Suppressor macrophage (primary cell): Measurements from ENCODE around the gene WDR6.
A peak's percentile ranks its signal among the peaks of the same experiment; 100 is the strongest.

ENCODE experiments used
- DNase-seq, 4 experiments: peaks; one replicate each; pipeline ENCODE4 v3.0.0-alpha.2; 2020 to 2022

Gene WDR6

DNA sequence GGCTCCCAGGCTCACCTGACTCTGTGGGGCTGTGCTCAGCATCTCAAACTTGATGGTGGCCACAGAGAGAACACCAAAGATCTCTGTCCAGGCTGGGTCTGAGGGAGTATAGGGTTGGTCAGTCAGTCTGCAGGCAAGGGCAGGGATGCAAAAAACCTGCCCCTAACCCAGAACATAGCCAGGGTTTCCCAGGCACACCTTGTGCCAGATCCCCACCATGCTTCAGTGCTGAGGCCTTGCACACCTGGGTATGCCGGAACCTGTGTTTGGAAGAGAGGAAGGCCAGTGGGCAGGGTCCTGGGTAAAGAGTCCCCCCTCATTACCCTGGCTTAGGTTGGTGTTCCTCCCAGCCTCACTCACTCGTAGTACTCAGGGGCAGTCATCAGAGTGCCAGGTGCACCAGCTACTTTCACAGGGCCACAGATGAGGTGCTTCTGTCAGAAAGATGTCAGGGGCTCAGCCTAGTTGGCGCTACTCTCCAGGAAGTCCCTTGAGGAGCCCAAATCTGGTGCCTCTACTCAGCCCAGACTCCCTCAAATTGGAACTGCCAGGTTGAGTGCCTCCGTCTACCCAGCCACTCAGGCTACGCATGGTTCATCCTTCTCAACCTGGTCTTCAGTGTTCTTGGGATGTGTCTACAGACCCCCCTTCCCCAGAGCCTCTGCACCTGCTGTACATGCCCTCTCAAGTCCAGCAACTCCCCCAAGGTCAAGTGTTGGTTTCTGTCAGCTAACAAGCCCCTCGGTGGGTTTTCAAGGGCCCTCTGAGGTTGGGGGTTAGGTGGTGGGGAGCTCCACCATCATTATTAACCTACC is 9.4 kb downstream of the WDR6 start:
- DNase-seq, result no peak

DNA sequence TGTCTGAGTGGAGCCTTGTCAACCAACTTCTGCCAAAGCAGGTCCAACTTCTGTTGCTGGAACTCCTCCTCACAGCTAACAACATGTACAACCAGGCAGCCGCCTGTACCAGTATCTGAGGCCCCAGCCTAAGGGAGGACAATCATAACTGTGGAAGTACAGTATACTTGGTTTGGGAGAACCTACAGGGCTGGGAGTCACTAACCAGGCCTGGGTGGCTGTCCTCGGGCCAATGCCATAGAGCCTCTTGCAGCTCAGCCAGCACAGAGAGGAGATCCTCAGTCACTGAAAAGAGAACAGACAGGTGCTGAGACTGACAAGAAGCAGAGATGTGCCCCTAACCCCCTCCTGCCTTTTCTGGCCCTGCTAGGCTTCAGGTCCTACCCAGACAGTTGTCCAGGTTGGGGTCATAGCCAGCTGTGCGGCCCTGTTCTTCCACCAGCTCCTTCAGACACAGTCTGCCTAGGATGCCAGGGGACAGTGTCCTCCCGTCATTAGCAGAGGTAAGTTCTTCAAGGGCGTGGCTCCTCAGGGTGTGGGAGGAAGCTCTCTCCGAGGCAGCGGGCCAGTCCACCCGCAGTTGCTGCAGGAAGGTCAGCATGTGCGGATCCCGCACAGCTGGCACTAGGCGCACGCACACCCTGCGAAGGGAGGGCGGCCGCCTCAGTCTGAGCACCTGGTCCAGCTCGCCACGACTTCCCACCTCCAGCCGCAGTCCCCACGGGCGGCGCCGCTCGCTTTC is 10.2 kb downstream of the WDR6 start:
- DNase-seq, result peak in 3 of 4 experiments; percentile 21 to 52 (median 40)

DNA sequence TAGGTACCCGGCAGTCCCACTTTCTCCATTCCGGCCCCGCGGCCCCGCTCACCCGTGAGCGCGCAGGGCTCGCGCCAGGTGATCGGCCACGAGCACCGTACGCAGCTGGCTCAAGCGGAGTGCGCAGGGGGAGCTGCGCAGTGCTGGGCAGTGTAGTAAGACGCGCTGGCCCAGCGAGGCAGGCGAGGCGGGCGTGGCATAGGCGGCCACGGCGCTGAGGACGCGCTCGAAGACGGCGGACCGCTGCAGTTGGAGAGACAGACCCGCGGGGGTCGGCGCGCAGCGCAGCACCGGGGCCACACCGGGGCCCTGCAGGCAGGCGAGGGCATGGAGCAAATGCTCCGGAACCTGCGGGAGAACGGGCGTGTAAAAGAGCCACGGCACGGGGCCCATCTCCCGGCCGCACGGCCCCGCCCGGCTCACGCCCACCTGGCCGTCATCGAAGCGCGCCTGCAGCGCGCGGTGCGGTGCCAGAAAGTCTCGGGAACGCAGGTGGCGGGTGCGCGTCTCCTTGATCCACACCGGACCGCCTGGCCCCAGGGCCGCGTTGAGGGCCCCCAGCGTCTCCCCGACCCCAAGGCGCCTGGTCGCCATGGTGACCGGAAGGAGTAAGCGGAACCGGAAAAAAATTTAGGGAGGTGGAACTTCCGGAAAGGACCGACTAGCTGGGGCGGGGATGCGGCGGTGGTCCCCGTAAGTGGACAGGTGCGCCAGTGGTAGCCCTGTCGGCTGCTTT is 10.9 kb downstream of the WDR6 start, which contains the start of gene DALRD3:
Gene DALRD3, minus strand, starts transcription at position 610 of the 736 bp plus-strand sequence. Its CDS starts 16 bp downstream, at position 594.
- DNase-seq, result peak; percentile 58 to 81 (median 71)

DNA sequence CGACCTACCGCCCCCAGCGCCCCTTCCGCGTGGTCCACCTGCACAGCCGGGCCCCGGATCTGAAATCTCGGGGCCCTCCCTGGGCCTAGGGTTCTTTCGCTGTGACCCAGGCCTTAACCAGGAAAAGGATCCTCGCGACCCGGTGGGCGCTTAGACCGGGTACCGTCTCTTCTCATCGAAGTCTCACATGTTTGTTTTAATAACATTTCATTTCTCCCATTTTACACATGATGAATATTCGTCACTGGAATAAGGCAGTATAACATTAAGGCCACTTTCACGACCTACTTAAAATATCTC is 11.5 kb downstream of the WDR6 start:
- no peak for DNase-seq

DNA sequence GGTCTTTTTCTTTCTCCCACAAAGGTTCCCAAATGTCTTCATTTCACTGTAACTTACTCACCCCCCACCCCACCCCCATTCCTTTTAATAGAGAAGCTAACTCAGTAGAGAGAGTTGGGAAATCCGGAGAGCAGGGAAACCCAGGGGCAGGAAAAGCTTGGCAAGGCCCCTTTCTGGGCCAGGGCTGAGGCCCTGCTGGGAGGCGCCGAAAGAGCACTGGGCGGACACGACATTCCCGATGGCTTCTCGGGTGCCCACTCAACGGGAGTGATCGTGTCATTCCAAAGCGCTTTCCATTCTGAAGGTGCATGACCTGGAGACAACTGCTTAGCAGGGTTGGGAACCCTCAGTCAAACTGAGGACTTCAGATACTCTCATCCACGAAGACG is 12.7 kb downstream of the WDR6 start:
- DNase-seq, result peak; percentile 33 to 60 (median 53)

DNA sequence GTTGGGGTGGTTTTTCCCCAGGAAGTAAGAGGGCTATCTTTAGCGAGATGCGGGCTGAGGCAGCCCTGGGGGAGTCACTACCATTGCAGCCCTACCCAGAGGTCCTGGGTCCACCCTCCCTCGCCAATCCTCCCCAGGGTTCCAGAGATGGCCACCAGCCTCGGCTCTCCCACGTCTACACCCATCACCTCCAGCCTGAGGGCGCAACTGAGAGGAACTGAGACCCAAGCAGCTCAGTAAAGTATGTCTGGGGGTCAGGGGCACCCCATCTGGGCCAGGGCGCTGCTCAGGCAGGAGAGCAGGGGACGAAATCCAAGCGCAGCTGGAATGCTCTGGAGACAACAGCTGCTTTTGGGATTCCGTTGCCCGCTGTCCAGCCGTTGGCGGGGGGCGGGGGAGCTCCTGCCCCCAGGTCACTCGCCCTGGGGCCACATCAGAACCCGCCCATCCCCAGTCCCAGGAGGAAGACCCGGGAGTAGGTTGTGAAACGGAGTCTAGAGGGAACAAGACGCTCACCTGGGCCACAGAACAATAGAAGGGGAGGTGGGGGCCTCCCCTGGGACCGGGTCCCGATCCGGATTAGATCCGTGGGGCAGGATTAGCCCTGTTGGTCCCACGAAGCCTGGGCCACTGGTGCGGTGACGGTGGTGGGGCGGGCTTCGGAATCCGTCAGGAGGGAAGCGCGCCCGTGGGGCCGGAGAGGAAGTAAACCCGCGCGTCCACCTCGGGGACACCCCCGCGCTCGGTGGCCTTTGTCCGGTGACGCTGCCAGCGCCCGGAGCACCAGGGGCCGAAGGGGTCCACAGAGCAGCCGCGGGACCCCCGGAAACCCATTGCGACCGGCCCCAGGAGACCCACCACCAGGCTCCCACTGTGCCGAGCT is 13.4 kb downstream of the WDR6 start:
- DNase-seq, result peak; percentile 83 to 94 (median 91)

DNA sequence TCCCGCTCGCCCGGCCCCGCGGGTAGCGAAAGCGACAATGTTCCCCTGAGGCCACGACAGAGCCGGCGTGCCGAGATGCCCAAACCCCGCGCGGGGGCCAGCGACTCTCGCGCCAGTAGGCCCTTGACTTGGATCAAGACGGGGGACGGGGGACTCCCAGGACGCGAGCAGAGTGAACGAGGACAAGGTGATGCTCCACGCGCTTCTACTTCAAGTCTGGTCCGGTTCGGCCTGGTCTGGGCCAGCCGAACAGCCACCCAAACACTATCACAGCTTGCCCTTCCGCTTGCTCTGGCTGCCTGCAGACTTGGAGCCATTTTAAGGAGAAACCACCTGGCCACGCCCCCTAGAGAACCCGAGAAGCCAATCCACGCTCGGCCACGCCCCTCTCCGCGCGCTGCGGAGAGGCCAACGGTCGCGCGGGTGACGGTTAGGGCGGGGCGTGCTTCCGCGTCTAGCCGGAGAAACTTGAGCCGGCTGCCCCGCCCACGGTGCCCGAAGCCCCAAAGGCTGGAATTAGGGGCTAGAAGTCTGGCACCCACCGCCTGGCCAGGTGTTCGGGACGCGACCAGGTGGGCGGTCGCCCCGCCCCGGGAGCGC is 14.1 kb downstream of the WDR6 start:
- DNase-seq, result peak; percentile 99 to 100 (median 100)

DNA sequence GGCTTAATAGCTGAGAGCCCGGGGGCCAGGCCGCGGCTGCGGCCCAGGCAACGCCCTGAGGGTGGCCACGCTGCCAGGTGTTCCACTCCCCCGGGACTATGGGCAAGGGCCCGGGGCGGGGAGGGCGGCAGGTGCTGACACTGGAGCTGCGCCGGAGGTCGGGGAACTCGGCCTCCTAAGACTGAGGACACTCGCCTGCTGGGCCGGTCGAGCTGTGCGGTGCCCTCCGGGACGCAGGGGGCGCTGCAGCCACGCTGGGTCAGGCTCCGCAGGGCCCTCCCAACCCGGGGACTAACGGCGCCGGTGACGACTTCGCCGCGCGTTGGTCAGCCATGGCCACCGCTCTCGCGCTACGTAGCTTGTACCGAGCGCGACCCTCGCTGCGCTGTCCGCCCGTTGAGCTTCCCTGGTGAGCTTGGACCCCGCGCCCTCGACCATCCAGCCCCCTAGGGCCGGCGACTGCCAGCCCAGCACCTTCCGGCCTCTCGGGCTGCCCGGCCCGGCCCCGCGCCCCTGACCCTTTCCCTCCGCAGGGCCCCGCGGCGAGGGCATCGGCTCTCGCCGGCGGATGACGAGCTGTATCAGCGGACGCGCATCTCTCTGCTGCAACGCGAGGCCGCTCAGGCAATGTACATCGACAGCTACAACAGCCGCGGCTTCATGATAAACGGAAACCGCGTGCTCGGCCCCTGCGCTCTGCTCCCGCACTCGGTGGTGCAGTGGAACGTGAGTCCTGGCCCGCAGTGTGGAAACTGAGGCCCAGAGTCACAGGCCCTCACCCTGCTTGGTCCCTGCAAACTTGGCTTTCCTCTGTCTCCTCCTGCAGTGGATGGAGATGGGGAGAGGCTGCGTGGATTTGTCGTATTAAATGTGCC is 14.9 kb downstream of the WDR6 start, which contains the start of gene NDUFAF3:
Gene NDUFAF3, plus strand, starts transcription at position 309 of the 875 bp plus-strand sequence. Its CDS starts 24 bp downstream, at position 333.
- peak; percentile 96 to 98 (median 96) for DNase-seq

DNA sequence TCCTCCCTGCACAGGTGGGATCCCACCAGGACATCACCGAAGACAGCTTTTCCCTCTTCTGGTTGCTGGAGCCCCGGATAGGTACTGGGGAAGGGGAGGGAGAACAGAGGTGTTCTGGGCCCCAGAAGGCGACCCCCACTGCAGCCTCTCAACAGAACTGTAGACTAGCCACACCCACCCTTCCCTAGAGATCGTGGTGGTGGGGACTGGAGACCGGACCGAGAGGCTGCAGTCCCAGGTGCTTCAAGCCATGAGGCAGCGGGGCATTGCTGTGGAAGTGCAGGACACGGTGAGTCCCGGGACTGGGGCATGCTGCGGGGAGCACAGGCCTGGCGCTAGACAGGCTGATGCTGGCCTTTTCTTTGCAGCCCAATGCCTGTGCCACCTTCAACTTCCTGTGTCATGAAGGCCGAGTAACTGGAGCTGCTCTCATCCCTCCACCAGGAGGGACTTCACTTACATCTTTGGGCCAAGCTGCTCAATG is 15.5 kb downstream of the WDR6 start:
- DNase-seq, result no peak

DNA sequence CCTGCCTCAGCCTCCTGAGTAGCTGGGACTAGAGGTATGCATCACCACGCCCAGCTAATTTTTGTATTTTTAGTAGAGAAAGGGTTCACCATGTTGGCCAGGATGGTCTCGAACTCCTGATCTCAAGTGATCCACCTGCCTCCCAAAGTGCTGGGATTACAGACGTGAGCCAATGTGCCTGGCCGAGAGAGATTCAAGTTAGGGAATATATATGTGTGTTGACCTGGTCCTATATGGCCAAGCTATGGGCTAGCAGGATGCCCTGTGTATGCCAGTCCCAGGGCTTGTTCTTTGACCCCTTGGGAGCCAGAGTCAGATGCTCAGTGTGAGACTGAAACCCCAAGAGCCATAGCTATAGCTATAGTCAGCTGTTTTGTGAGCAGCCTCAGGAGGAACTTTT is 16.6 kb downstream of the WDR6 start:
- DNase-seq, result no peak

DNA sequence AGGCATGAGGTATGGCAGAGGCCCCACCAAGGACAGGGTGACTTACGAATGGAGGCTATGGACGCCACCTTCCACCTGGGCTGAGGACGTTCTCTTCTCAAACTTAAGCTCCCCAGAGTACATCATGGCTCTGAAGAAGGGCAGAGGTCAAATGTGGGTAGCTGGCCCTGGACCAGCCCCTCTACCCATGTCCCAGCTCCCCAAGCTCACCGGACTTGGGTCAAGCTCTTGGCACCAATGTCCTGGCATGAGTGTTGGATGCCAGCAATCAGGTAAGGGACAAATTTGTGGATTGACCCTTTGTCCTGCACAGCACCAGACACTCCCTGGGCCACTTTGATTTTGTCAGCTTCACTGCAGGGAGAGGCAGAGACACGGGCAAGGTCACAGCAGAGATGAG is 17.3 kb downstream of the WDR6 start:
- DNase-seq, result no peak

DNA sequence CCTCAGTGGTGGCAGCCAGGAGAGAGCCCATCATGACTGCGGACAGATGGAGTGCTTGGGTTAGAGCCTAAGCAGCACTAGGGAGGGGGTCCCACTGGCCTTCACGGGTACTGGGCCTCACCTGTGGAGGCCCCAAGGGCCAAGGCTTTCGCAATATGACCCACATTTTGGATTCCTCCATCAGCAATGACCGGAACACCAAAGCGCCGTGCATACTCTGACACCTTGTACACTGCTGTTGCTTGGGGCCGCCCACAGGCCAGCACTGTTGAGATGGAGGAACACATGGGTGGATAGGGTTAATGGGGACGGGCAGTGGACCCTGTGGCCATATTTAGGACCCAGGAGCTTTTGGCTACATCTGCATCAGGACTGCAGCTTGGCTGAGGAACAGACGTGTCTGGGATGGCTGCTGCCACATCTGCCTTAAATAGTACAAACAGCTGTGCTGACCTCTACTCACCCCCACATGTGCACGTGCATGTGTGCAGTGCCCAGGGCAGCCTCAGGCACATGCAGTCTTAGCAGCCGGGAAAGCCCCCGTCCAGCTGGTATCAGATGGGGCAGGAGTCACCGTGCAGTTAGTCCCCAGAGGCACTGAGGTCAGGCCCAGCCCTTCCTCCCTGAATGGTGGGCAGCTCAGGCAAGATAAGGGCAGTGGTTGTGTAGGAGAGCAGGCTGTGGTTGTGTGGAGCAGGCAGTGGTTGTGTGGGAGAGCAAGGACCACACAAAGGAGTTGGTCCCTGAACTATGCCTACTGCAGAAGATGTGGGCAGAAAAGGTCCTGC is 18.0 kb downstream of the WDR6 start:
- no peak for DNase-seq

DNA sequence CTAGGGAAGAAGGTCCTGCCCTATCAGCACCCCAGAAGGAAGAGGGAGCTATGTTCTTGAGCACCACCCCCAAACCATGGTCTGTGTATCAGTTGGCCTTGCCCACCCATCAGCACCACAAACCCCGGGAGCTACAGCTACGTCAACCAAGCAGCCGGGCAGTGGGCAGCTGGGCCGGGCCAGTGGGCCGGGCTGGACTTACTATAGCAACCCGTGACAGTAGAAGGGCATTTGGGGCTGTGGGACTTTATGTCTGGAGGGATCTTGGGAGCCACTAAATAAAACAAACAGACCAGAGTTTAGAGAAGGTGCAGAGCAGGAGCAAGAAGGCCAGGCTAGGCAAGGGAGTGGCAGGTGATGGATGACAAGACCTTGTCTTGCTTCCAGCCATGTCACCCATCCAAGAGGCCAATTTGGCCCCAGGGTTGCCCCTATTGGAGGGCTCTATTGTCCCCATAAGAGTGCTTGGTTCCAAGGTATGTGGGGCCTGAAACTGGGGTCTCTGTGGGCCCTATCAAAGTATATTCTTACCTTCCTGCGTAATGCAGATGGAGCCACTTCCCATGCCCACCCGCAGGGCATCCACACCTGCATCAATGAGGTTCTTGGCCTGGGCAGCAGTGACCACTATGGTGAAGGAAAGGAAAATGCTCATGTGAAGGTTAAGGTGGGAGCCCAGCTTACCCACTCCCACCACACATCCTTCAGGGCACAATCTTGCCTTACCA is 18.8 kb downstream of the WDR6 start:
- no peak for DNase-seq

DNA sequence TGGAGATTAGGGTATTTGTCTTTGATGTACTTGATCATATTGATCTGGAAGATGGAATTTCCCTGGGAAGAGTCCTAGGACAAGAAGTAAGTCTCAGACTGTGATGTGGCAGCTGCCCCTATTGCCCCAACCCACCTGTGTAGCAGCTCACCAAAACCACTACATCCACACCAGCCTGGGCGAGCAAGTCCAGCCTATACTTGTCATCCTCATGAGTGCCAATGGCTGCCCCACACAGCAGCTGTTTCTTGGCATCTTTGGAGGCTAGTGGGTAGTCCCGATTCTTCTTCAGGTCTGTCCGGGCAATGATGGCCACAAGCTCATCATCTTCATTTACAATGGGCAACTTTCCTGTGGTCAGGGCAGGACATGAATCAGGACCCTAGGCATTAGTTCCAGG is 19.3 kb downstream of the WDR6 start:
- DNase-seq, result no peak

DNA sequence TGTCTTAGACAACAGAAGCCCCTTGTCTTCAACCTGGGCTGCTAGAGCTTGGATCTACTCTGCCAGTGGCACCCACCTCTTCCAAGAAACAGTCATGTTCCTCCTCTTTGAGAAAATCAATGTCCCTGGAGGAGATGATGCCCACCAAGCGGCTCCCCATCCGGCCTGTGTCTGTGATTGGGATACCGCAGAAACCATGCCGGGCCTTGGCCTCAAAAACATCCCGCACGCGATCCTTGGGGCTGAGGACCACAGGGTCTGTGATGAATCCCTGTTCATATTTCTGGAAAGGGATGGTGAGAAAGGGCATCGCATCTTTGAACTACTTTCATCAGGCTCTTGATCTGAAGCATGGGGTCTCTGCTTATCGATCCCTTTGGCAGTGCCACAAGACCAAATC is 20.4 kb downstream of the WDR6 start:
- no peak for DNase-seq

DNA sequence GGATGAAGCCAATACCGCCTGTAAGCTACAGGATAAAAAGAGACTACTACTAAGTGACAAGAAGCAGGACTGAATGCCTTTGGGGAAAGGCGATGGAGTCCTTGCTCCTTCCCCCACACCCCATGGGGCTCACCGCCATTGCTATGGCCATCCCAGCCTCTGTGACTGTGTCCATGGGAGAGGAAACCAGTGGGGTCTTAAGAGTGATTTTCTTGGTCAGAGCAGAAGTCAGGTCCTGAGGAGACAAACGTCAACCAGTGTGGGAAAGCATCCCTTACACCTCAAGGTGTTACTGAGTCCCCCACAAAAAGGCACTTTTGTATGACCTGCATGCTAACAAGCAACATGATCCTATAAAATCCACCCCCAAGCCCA is 21.1 kb downstream of the WDR6 start:
- DNase-seq, result no peak

DNA sequence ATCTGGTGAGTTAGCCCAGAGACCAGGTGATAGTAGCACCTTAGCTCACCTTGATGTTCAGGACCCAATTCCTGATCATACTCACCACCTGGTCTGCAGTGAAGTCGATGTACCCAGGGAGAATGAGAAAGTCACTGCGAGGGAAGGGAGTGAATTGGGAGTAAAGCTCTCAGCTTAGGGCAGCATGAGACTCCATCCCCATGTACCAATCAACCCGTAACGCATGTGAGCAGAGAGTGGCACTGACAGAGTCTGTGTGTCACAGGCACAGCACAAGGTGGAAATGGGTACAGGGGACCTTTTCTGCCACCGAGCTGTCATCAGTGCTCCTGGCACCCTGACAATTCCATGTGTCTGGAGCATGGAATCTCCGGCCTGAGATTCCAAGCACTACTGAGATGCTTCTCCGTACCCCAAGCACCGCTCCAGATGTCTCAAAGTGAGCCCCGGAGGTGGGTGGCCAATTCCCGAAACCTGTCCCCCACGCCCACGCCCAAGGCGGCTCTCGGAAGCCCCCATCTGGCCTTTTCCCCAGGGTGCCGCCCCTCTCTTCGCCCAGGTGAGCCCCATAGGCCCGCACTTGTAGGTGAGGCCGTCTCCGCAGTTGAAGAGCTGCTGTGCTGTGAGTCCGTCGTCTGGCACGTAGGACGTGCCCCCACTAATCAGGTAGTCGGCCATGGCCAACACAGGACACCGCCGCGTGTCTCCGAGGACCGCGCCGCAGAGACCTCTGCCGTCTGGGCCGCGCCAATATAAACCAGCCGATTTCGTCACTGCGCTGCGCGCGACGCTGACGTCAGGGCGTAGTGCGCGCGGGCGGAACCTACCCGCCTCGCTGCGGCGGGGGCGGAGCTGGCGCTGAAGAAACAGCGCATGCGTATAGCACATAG is 21.7 kb downstream of the WDR6 start, which contains the start of gene IMPDH2:
Gene IMPDH2, minus strand, starts transcription at position 726 of the 890 bp plus-strand sequence. Its CDS starts 48 bp downstream, at position 678.
- DNase-seq, result peak; percentile 98 to 100 (median 98)

DNA sequence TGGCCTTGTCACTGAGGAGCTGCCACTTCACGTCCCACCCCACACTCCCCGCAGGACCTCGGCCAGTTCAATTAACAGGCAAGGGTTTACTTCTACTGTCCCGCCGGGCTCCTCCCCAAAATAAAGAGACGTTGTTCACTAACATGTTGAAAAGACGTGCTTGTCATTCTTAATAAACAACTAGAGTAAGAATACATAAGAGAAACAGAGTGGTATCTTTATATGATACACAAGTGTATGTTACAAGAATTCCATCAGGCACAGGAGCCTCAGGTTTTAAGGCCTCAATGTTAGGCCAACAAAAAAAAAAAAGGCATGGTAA is 22.3 kb downstream of the WDR6 start:
- DNase-seq, result no peak
